HepG2 (cell line): ENCODE data around the gene RECQL5. TPM values are rescaled to one million over a fixed set of nuclear protein-coding genes. Genes with fewer than 3 reads are reported as not detected.

Experiments
- BCL3 ChIP-seq: sonication (generic); formaldehyde crosslinking; IDR thresholded peaks from 2 replicates; pipeline ENCODE4 v1.5.1; 2020; ENCODE audit warnings: mild to moderate bottlenecking, missing genetic modification reagents, moderate library complexity
- HCFC1 ChIP-seq: fragments of 150-350 bp; IDR thresholded peaks from 2 replicates; pipeline ENCODE4 v1.6.1; 2014; ENCODE audit warnings: low read depth, low read length
- HNRNPUL1 ChIP-seq: fragments of 200-400 bp; formaldehyde crosslinking; IDR thresholded peaks from 2 replicates; pipeline ENCODE4 v1.6.1; 2017; ENCODE audit warnings: low read depth, mild to moderate bottlenecking, low read length, moderate library complexity
- NFIB ChIP-seq: sonication (generic); formaldehyde crosslinking; IDR thresholded peaks from 2 replicates; pipeline ENCODE4 v1.9.0; 2021; ENCODE audit warnings: missing genetic modification reagents, mild to moderate bottlenecking, borderline replicate concordance
- NFKB2 ChIP-seq: sonication (generic); formaldehyde crosslinking; IDR thresholded peaks from 2 replicates; pipeline ENCODE4 v1.4.0; 2020; ENCODE audit warnings: missing genetic modification reagents, borderline replicate concordance
- RFXANK ChIP-seq: IDR thresholded peaks from 2 replicates; pipeline ENCODE4 v1.6.1; 2016
- STAG1 ChIP-seq: sonication (generic); formaldehyde crosslinking; IDR thresholded peaks from 2 replicates; pipeline ENCODE4 v1.4.0; 2020; ENCODE audit warnings: missing genetic modification reagents
- TEAD3 ChIP-seq: optimal IDR thresholded peaks from 2 replicates; pipeline ENCODE3; 2016; ENCODE audit warnings: borderline replicate concordance
- XRCC5 ChIP-seq: fragments of 200-400 bp; formaldehyde crosslinking; optimal IDR thresholded peaks from 2 replicates; pipeline ENCODE3; 2017; ENCODE audit warnings: mild to moderate bottlenecking, low read length
- ZBTB38 ChIP-seq: sonication (generic); formaldehyde crosslinking; IDR thresholded peaks from 2 replicates; pipeline ENCODE4 v1.5.1; 2020; ENCODE audit warnings: mild to moderate bottlenecking, missing genetic modification reagents
- ZFP82 ChIP-seq: sonication (generic); formaldehyde crosslinking; IDR thresholded peaks from 2 replicates; pipeline ENCODE4 v1.5.1; 2020; ENCODE audit warnings: mild to moderate bottlenecking, missing genetic modification reagents, borderline replicate concordance
- ZMYM2 ChIP-seq: sonication (generic); formaldehyde crosslinking; IDR thresholded peaks from 2 replicates; pipeline ENCODE4 v1.8.0; 2022; ENCODE audit warnings: mild to moderate bottlenecking, missing genetic modification reagents
- ZNF468 ChIP-seq: sonication (generic); formaldehyde crosslinking; IDR thresholded peaks from 2 replicates; pipeline ENCODE4 v1.8.0; 2022; ENCODE audit warnings: mild to moderate bottlenecking, moderate library complexity, missing genetic modification reagents
- ZNF598 ChIP-seq: sonication (generic); formaldehyde crosslinking; IDR thresholded peaks from 2 replicates; pipeline ENCODE4 v1.5.1; 2020; ENCODE audit warnings: mild to moderate bottlenecking, missing genetic modification reagents, borderline replicate concordance
- ZNF773 ChIP-seq: sonication (generic); formaldehyde crosslinking; IDR thresholded peaks from 2 replicates; pipeline ENCODE4 v1.4.0; 2020; ENCODE audit warnings: missing genetic modification reagents, borderline replicate concordance
- ZNF878 ChIP-seq: sonication (generic); formaldehyde crosslinking; IDR thresholded peaks from 2 replicates; pipeline ENCODE4 v1.8.1; 2023; ENCODE audit warnings: mild to moderate bottlenecking, missing genetic modification reagents, moderate library complexity
- polyA plus RNA-seq, 8 experiments: library from polyadenylated mRNA; depleted of rRNA in 3 of 8; stranded (reverse) in 7 of 8; unstranded in 1 of 8; fragments of >200 nt; fragmentation: Illumina TruSeq in 4 of 8; extraction: Trizol in 4 of 8; gene quantifications; 2 replicates each; pipeline versions ENCODE4 v1.2.1 to v1.2.3, GENCODE V29; 2011 to 2016; ENCODE audit warnings: low read depth in 4 of 8, missing spikeins in 1 of 8, mixed read lengths in 1 of 8; ENCODE audit not compliant: insufficient read depth in 1 of 8
- total RNA-seq, 5 experiments: library from RNA; depleted of rRNA; stranded (reverse); fragments of >200 nt; fragmentation: Illumina TruSeq; extraction: Trizol; gene quantifications; 2 replicates each; pipeline ENCODE4 v1.2.3, GENCODE V29; 2016; ENCODE audit warnings: low read depth in 1 of 5
- TF ChIP-seq, protein P1 (sequence below): sonication (generic); formaldehyde crosslinking; IDR thresholded peaks from 2 replicates; pipeline ENCODE4 v1.5.1; 2020; ENCODE audit warnings: mild to moderate bottlenecking, missing genetic modification reagents, moderate library complexity
- TF ChIP-seq, protein P2 (sequence below): fragments of 450-650 bp; IDR thresholded peaks from 2 replicates; pipeline ENCODE4 v1.6.1; 2017

The RECQL5 gene
- total and polyA plus RNA-seq, 2 of the 13 experiments (the other 11 are each of a cell fraction or from before 2014, with no cell fraction given) = 27.7 to 32.0 TPM

GRCh38 chr17:75614006-75614405 lies 52.9 kb downstream of the RECQL5 start (continued):
- TF ChIP-seq HNRNPUL1 (no peak), ZFP82 (0 out of 2 replicates have a peak, but pooled peaks have one; percentile 11), ZBTB38 (no peak), NFKB2 (CRISPR knock-in tag) (no peak), ZMYM2 (CRISPR knock-in tag) (no peak), NFIB (CRISPR knock-in tag) (no peak), BCL3 (0 out of 2 replicates have a peak, but pooled peaks have one; percentile 35), ZNF773 (no peak), STAG1 (CRISPR knock-in tag) (peak; percentile 51), HCFC1 (no peak), TEAD3 (CRISPR knock-in tag) (no peak), ZNF878 (CRISPR knock-in tag) (no peak), ZNF468 (CRISPR knock-in tag) (no peak), RFXANK (CRISPR knock-in tag) (no peak), XRCC5 (peak; percentile 45), ZNF598 (CRISPR knock-in tag) (peak; percentile 69; the same call in 1 of the 2 replicates)
- TF ChIP-seq, protein P1, sequence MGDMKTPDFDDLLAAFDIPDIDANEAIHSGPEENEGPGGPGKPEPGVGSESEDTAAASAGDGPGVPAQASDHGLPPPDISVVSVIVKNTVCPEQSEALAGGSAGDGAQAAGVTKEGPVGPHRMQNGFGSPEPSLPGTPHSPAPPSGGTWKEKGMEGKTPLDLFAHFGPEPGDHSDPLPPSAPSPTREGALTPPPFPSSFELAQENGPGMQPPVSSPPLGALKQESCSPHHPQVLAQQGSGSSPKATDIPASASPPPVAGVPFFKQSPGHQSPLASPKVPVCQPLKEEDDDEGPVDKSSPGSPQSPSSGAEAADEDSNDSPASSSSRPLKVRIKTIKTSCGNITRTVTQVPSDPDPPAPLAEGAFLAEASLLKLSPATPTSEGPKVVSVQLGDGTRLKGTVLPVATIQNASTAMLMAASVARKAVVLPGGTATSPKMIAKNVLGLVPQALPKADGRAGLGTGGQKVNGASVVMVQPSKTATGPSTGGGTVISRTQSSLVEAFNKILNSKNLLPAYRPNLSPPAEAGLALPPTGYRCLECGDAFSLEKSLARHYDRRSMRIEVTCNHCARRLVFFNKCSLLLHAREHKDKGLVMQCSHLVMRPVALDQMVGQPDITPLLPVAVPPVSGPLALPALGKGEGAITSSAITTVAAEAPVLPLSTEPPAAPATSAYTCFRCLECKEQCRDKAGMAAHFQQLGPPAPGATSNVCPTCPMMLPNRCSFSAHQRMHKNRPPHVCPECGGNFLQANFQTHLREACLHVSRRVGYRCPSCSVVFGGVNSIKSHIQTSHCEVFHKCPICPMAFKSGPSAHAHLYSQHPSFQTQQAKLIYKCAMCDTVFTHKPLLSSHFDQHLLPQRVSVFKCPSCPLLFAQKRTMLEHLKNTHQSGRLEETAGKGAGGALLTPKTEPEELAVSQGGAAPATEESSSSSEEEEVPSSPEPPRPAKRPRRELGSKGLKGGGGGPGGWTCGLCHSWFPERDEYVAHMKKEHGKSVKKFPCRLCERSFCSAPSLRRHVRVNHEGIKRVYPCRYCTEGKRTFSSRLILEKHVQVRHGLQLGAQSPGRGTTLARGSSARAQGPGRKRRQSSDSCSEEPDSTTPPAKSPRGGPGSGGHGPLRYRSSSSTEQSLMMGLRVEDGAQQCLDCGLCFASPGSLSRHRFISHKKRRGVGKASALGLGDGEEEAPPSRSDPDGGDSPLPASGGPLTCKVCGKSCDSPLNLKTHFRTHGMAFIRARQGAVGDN = peak; percentile 17; the same call in 1 of the 2 replicates
- TF ChIP-seq, protein P2, sequence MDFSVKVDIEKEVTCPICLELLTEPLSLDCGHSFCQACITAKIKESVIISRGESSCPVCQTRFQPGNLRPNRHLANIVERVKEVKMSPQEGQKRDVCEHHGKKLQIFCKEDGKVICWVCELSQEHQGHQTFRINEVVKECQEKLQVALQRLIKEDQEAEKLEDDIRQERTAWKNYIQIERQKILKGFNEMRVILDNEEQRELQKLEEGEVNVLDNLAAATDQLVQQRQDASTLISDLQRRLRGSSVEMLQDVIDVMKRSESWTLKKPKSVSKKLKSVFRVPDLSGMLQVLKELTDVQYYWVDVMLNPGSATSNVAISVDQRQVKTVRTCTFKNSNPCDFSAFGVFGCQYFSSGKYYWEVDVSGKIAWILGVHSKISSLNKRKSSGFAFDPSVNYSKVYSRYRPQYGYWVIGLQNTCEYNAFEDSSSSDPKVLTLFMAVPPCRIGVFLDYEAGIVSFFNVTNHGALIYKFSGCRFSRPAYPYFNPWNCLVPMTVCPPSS = no peak
- TF ChIP-seq, all 625 proteins: peak for 15
